A549 (cell line): ENCODE measurements around the gene PI4KA. TPM values are rescaled to one million over a fixed set of nuclear protein-coding genes. Genes with fewer than 3 reads are reported as not detected.
"Not testable (repeated sequence)": the region's sequence is repeated elsewhere in the genome, so short reads cannot be mapped to it uniquely, and the experiment has no call there.

Experiments
- ATAC-seq, 2 experiments: fragments of 200-7000 bp in 1 of 2; fragments of >200 bp in 1 of 2; cut with Nextera tagmentation in 1 of 2; cut with Tn5 transposase in 1 of 2; 3 replicates each; pipeline versions ENCODE4 v1.8.0 to v1.9.1; 2018 to 2020; ENCODE audit warnings: mild to moderate bottlenecking in 1 of 2, moderate library complexity in 1 of 2
- CTCF ChIA-PET: fragments of 300-600 bp; sonication (Branson Sonifier 250); formaldehyde crosslinking; extraction: SDS; loops from one replicate; lab custom pipeline; 2021; ENCODE audit warnings: antibody characterized with exemption, inconsistent platforms; lab: Yijun Ruan, JAX
- POLR2A ChIA-PET: fragments of 350-600 bp; formaldehyde crosslinking; extraction: SDS; loops from one replicate; lab custom pipeline; 2021; ENCODE audit warnings: antibody characterized with exemption, inconsistent platforms; lab: Yijun Ruan, JAX
- DNase-seq, 2 experiments: peaks; one replicate each; pipeline versions ENCODE4 v3.0.0 to v3.0.0-alpha.2; 2011 to 2016; ENCODE audit warnings: low read depth in 1 of 2, low spot score in 1 of 2
- FAIRE-seq: peaks from 2 replicates; lab custom pipeline; 2011; peaks lifted over from hg19 to GRCh38; lab: Jason Lieb, UNC
- H3K27ac ChIP-seq, 2 experiments: fragments of >200 bp; sonication (Bioruptor Twin); formaldehyde crosslinking; 3 replicates each; pipeline ENCODE4 v1.5.1; 2016 to 2017
- H3K4me1 ChIP-seq: fragments of >200 bp; sonication (Bioruptor Twin); formaldehyde crosslinking; 3 replicates; pipeline ENCODE4 v1.6.1; 2016
- H3K4me2 ChIP-seq: fragments of >200 bp; sonication (Bioruptor Twin); formaldehyde crosslinking; 3 replicates; pipeline ENCODE4 v1.6.1; 2016
- H3K4me3 ChIP-seq: fragments of >200 bp; sonication (Bioruptor Twin); formaldehyde crosslinking; 3 replicates; pipeline ENCODE4 v1.5.1; 2016
- H3K9me3 ChIP-seq: fragments of >200 bp; sonication (Bioruptor Twin); formaldehyde crosslinking; 3 replicates; pipeline ENCODE4 v1.6.1; 2016
- CEBPB ChIP-seq, 2 experiments: fragments of >200 bp in 1 of 2; sonication (Bioruptor Twin) in 1 of 2; formaldehyde crosslinking in 1 of 2; IDR thresholded peaks; 2 replicates each; pipeline ENCODE4 v1.6.1; 2012 to 2016
- EP300 ChIP-seq, 2 experiments: fragments of >200 bp; sonication (Bioruptor Twin); formaldehyde crosslinking; IDR thresholded peaks; 2 replicates in 1 of 2; 3 replicates in 1 of 2; pipeline ENCODE4 v1.6.1; 2016 to 2017
- FOSL2 ChIP-seq, 2 experiments: fragments of 450-650 bp in 1 of 2; fragments of >200 bp in 1 of 2; sonication (Bioruptor Twin) in 1 of 2; formaldehyde crosslinking; IDR thresholded peaks; 2 replicates each; pipeline versions ENCODE4 v1.5.0 to v1.6.1; 2016 to 2020; ENCODE audit warnings: mild to moderate bottlenecking in 1 of 2, moderate library complexity in 1 of 2
- HEYL ChIP-seq: fragments of 250-450 bp; sonication (Bioruptor Pico); IDR thresholded peaks from 2 replicates; pipeline ENCODE4 v1.8.0; 2021; ENCODE audit warnings: mild to moderate bottlenecking, moderate library complexity
- JUN ChIP-seq, 2 experiments: fragments of >200 bp; sonication (Bioruptor Twin); formaldehyde crosslinking; IDR thresholded peaks; 2 replicates in 1 of 2; 3 replicates in 1 of 2; pipeline ENCODE4 v1.6.1; 2016 to 2017
- JUNB ChIP-seq: fragments of >200 bp; sonication (Bioruptor Twin); formaldehyde crosslinking; IDR thresholded peaks from 2 replicates; pipeline ENCODE4 v1.6.1; 2016
- KDM1A ChIP-seq: fragments of 200-600 bp; sonication (generic); IDR thresholded peaks from 2 replicates; pipeline ENCODE4 v1.6.1; 2016; ENCODE audit warnings: low read depth, mild to moderate bottlenecking
- POLR2A ChIP-seq: IDR thresholded peaks from 2 replicates; pipeline ENCODE4 v1.6.1; 2012; ENCODE audit warnings: mild to moderate bottlenecking, low read length
- RARB ChIP-seq: fragments of 250-450 bp; sonication (Bioruptor Pico); IDR thresholded peaks from 2 replicates; pipeline ENCODE4 v1.8.0; 2021; ENCODE audit warnings: mild to moderate bottlenecking, moderate library complexity
- RFX5 ChIP-seq: fragments of 450-650 bp; IDR thresholded peaks from 2 replicates; pipeline ENCODE4 v1.7.1; 2014; ENCODE audit warnings: antibody characterized with exemption, mild to moderate bottlenecking, moderate library complexity
- WGBS: methylation state at CpG from one replicate; pipeline ENCODE4 v1.1.6; 2017; ENCODE audit errors: missing lambda C conversion rate; 5-methylcytosine and 5-hydroxymethylcytosine counted together
- polyA plus RNA-seq, 4 experiments: library from polyadenylated mRNA; depleted of rRNA in 3 of 4; stranded (reverse); fragments of >200 nt; fragmentation: RNase III in 1 of 4; extraction: RNeasy Plus Mini Kit Qiagen cat#74134 plus additional on column Dnase treatment in 1 of 4; gene quantifications; 2 replicates in 3 of 4; 3 replicates in 1 of 4; pipeline ENCODE4 v1.2.3, GENCODE V29; 2011 to 2017
- TF ChIP-seq, protein P1 (sequence below): fragments of >200 bp; sonication (Bioruptor Twin); formaldehyde crosslinking; IDR thresholded peaks from 3 replicates; pipeline ENCODE4 v1.6.1; 2016
- TF ChIP-seq, protein P2 (sequence below): fragments of >200 bp; sonication (Bioruptor Twin); formaldehyde crosslinking; IDR thresholded peaks from 2 replicates; pipeline ENCODE4 v1.6.1; 2016
- TF ChIP-seq, protein P3 (sequence below): IDR thresholded peaks from 2 replicates; pipeline ENCODE4 v1.6.1; 2012; ENCODE audit warnings: low read depth, borderline replicate concordance
- TF ChIP-seq, protein P4 (sequence below): fragments of 250-450 bp; sonication (Bioruptor Pico); IDR thresholded peaks from 2 replicates; pipeline ENCODE4 v1.5.0; 2020; ENCODE audit warnings: low read depth, mild to moderate bottlenecking, moderate library complexity
- TF ChIP-seq, protein P5 (sequence below): IDR thresholded peaks from 2 replicates; pipeline ENCODE4 v1.6.1; 2012

Gene PI4KA
- polyA plus RNA-seq, 2 of the 4 experiments (the other 2 are of a cell fraction) = 14.4 to 21.3 TPM

DNA sequence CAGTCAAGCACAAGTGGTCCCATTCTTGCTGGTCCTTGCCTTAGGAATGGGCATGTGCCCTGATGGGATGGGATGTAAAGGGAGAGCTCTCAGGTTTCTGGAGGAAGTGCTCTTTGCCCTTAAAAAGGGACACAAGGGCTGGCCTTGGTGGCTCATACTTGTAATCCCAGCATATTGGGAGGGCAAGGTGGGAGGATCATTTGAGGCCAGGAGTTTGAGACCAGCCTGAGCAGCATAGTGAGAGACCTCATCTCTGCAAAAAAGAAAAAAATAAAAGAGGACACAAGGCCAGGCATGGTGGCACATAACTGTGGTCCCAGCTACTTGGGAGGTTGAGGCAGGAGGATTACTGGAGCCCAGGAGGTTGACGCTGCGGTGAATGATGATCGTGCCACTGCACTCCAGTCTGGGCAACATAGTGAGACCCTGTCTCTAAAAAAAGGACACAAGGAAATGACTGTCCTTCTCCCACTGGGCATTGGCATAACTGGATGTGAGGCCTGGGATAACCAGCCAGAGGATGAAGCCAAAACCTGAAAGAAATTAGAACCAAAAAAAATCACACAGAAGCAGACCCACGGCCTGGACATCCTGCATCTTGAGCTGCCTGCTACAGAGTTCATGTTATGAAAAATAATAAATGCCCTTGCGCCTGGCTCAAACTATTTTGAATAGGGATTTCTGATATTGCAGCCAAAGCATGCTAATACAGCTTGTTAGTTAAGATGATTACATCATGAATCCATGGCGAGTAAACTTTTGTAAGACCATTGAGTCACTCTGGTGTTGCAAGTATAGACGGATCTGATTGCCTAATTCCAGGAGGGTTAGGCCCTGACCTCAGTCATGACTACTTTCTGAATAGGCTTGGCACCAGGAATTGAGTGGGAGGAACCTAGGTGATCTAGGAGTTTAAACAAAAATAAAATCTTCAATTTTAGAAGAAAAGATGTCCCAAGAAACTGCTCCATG lies 45.7 kb upstream of the PI4KA start:
- no peak for TF ChIP-seq KDM1A
- peak; percentile 72 for TF ChIP-seq JUNB
- TF ChIP-seq CEBPB (IDR thresholded peaks at IDR 0.05) = peak; percentile 97 to 98
- peak; percentile 46 to 54; a peak in 3 of 5 replicates for TF ChIP-seq JUN (IDR thresholded peaks at IDR 0.05)
- peak; percentile 70; the same call in 1 of the 2 replicates for TF ChIP-seq FOSL2 (IDR thresholded peaks at IDR 0.05)
- peak; percentile 90 for TF ChIP-seq FOSL2 (CRISPR knock-in tag; IDR thresholded peaks at IDR 0.05)
- TF ChIP-seq, protein P1, sequence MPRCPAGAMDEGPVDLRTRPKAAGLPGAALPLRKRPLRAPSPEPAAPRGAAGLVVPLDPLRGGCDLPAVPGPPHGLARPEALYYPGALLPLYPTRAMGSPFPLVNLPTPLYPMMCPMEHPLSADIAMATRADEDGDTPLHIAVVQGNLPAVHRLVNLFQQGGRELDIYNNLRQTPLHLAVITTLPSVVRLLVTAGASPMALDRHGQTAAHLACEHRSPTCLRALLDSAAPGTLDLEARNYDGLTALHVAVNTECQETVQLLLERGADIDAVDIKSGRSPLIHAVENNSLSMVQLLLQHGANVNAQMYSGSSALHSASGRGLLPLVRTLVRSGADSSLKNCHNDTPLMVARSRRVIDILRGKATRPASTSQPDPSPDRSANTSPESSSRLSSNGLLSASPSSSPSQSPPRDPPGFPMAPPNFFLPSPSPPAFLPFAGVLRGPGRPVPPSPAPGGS = peak; percentile 35; the same call in 1 of the 3 replicates
- peak in 1 of 2 experiments; percentile 26; a peak in 1 of 5 replicates for TF ChIP-seq EP300 (IDR thresholded peaks at IDR 0.05)
- TF ChIP-seq, protein P2, sequence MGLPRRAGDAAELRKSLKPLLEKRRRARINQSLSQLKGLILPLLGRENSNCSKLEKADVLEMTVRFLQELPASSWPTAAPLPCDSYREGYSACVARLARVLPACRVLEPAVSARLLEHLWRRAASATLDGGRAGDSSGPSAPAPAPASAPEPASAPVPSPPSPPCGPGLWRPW = peak; percentile 98
- TF ChIP-seq, protein P3, sequence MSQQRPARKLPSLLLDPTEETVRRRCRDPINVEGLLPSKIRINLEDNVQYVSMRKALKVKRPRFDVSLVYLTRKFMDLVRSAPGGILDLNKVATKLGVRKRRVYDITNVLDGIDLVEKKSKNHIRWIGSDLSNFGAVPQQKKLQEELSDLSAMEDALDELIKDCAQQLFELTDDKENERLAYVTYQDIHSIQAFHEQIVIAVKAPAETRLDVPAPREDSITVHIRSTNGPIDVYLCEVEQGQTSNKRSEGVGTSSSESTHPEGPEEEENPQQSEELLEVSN = no peak
- ChIA-PET CTCF (interaction anchor here (0.9 to 5.0 kb wide), 4 partner anchors 11 to 52 kb away, joined by 3 to 31 read pairs (median 16); partner anchors contain the start of gene CRKL), POLR2A (interaction anchor here (0.6 to 0.7 kb wide), 2 partner anchors 9 to 19 kb away, joined by 3 read pairs; no protein-coding TSS in a partner anchor)
- WGBS = 58% methylated on average over 7 of the region's 7 CpGs
- ATAC-seq (peak; percentile 82 to 99), DNase-seq (peak; percentile 48 to 82), FAIRE-seq (no peak)
- Histone ChIP-seq H3K4me3 (no peak overlapping the region), H3K27ac (peak overlapping the region; percentile 62 to 86), H3K9me3 (no peaks in the 10 kb centered on the region), H3K4me2 (peak overlapping the region; percentile 35), H3K4me1 (peaks cover 23% of the 10 kb centered on the region)

DNA sequence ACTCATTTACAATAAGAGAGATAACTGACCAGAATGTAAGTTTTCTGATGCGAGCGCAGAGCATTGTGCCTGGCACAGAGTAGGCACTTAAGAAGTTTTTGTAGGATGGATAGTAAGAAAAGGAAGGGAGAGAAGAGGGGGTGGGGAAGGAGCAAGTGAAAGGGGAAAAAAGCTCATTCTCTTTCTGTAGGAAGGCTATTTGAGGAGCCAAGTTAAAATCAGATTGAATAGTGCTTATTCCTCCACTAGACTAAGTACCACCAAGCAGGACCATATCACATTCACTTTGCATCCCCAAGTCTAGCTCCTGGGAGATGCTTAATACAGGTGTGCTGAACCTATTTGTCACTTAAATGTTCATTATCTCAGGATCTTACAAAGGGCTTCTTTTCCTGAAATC lies 44.5 kb upstream of the PI4KA start:
- H3K9me3 ChIP-seq = no peaks in the 10 kb centered on the region
- H3K4me3 ChIP-seq = no peak overlapping the region
- ChIA-PET CTCF (interaction anchor here (0.7 to 5.0 kb wide), 3 partner anchors 13 to 30 kb away, joined by 3 to 31 read pairs (median 27); partner anchors contain the start of gene CRKL), POLR2A (no interaction called here)
- H3K27ac ChIP-seq = 0 out of 6 replicates have a peak overlapping the region, but pooled peaks of 1 of the 2 experiments have one; percentile 39
- no peak for FAIRE-seq
- TF ChIP-seq HEYL (CRISPR knock-in tag) (no peak), RARB (no peak), KDM1A (no peak), RFX5 (no peak), POLR2A (no peak)
- TF ChIP-seq, protein P4, sequence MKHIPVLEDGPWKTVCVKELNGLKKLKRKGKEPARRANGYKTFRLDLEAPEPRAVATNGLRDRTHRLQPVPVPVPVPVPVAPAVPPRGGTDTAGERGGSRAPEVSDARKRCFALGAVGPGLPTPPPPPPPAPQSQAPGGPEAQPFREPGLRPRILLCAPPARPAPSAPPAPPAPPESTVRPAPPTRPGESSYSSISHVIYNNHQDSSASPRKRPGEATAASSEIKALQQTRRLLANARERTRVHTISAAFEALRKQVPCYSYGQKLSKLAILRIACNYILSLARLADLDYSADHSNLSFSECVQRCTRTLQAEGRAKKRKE (CRISPR knock-in tag) = no peak
- TF ChIP-seq, protein P5, sequence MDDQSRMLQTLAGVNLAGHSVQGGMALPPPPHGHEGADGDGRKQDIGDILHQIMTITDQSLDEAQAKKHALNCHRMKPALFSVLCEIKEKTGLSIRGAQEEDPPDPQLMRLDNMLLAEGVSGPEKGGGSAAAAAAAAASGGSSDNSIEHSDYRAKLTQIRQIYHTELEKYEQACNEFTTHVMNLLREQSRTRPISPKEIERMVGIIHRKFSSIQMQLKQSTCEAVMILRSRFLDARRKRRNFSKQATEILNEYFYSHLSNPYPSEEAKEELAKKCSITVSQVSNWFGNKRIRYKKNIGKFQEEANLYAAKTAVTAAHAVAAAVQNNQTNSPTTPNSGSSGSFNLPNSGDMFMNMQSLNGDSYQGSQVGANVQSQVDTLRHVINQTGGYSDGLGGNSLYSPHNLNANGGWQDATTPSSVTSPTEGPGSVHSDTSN = no peak
- no peak for ATAC-seq
- 95% methylated on average over 2 of the region's 2 CpGs for WGBS
- no peak for DNase-seq
- no peak overlapping the region for H3K4me2 ChIP-seq
- peaks cover 23% of the 10 kb centered on the region for H3K4me1 ChIP-seq

DNA sequence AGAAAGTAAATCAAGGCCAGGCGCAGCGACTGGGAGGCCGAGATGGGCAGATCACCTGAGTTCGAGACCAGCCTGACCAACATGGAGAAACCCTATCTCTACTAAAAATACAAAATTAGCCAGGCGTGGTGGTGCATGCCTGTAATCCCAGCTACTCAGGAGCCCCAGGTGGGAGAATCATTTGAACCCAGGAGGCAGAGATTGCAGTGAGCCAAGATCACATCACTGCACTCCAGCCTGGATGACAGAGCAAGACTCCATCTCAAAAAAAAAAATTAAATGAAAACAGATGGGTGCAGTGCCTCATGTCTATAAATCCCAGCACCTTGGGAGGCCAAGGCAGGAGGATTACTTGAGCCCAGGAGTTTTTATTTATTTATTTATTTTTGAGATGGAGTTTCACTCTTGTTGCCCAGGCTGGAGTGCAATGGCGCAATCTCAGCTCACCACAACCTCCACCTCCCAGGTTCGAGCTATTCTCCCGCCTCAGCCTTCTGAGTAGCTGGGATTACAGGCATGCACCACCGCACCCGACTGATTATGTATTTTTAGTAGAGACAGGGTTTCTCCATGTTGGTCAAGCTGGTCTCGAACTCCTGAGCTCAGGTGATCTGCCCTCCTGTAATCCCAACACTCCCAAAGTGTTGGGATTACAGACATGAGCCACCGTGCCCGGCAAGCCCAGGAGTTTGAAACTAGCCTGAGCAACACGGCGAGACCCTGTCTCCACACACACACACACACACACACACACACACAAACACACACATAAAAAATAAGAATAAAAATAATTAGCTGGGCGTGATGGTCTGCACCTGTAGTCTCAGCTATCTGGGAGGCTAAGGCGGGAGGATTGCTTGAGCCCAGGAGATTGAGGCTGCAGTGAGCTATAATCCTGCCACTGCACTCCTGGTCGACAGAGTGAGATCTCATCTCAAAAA lies 42.8 kb upstream of the PI4KA start:
- 90% methylated on average over 18 of the region's 18 CpGs for WGBS
- not testable (repeated sequence) for H3K4me3 ChIP-seq, ATAC-seq, FAIRE-seq, H3K4me2 ChIP-seq, DNase-seq, H3K9me3 ChIP-seq, H3K27ac ChIP-seq
- CTCF ChIA-PET = interaction anchor here (5.9 kb wide), 1 partner anchor 16 kb away, joined by 32 read pairs; no protein-coding TSS in a partner anchor
- POLR2A ChIA-PET = interaction anchor here (0.6 kb wide), 1 partner anchor 16 kb away, joined by 3 read pairs; the partner anchor contains the start of gene CRKL
- peaks cover 23% of the 10 kb centered on the region for H3K4me1 ChIP-seq
